ENCODE results near the gene PI4K2B.
A peak's percentile ranks its signal among the peaks of the same experiment; 100 is the strongest.
"Not testable (repeated sequence)": the region's sequence is repeated elsewhere in the genome, so short reads cannot be mapped to it uniquely, and the experiment has no call there.

Gene PI4K2B

GRCh38 chr4:25215511-25215910 lies 18.3 kb upstream of the PI4K2B start:
- no peak for TF ChIP-seq POLR2A (IDR thresholded peaks at IDR 0.05; ENCODE audit: low read depth, low read length)
- no peak for TF ChIP-seq POU2F2 (IDR thresholded peaks at IDR 0.05; ENCODE audit: low read depth, low read length)
- TF ChIP-seq TAF1 (IDR thresholded peaks at IDR 0.05; ENCODE audit: low read depth, low read length), result no peak
- no peak for TF ChIP-seq SPI1 (IDR thresholded peaks at IDR 0.05; ENCODE audit: low read depth, low read length)
- no peak for TF ChIP-seq PAX5 (IDR thresholded peaks at IDR 0.05; ENCODE audit: insufficient read depth, low read length, severe bottlenecking)
- no peak for TF ChIP-seq POLR2AphosphoS5 (IDR thresholded peaks at IDR 0.05; ENCODE audit: low read depth, low read length)
- FAIRE-seq (no peak), DNase-seq (ENCODE audit: insufficient read length, low spot score) (no peak)

- TF ChIP-seq POU2F2 (IDR thresholded peaks at IDR 0.05; ENCODE audit: low read depth, low read length) (no peak), POLR2AphosphoS5 (IDR thresholded peaks at IDR 0.05; ENCODE audit: low read depth, low read length) (no peak), TAF1 (IDR thresholded peaks at IDR 0.05; ENCODE audit: low read depth, low read length) (no peak), PAX5 (IDR thresholded peaks at IDR 0.05; ENCODE audit: insufficient read depth, low read length, severe bottlenecking) (no peak), SPI1 (IDR thresholded peaks at IDR 0.05; ENCODE audit: low read depth, low read length) (no peak), POLR2A (IDR thresholded peaks at IDR 0.05; ENCODE audit: low read depth, low read length) (no peak)
- no peak for DNase-seq (ENCODE audit: insufficient read length, low spot score)
Observed at GRCh38 chr4:25221377-25221776, 12.5 kb upstream of the PI4K2B start.

GRCh38 chr4:25223802-25224375 lies 9.9 kb upstream of the PI4K2B start:
- TF ChIP-seq SPI1 (IDR thresholded peaks at IDR 0.05; ENCODE audit: low read depth, low read length) (no peak), POU2F2 (IDR thresholded peaks at IDR 0.05; ENCODE audit: low read depth, low read length) (no peak), TAF1 (IDR thresholded peaks at IDR 0.05; ENCODE audit: low read depth, low read length) (no peak), POLR2A (IDR thresholded peaks at IDR 0.05; ENCODE audit: low read depth, low read length) (no peak), PAX5 (IDR thresholded peaks at IDR 0.05; ENCODE audit: insufficient read depth, low read length, severe bottlenecking) (no peak), POLR2AphosphoS5 (IDR thresholded peaks at IDR 0.05; ENCODE audit: low read depth, low read length) (no peak)
- FAIRE-seq (no peak), DNase-seq (ENCODE audit: insufficient read length, low spot score) (no peak)

More at GRCh38 chr4:25221377-25221776, 12.5 kb upstream of the PI4K2B start:
- FAIRE-seq, result no peak

- FAIRE-seq (no peak), DNase-seq (ENCODE audit: insufficient read length, low spot score) (no peak)
- TF ChIP-seq POLR2AphosphoS5 (IDR thresholded peaks at IDR 0.05; ENCODE audit: low read depth, low read length) (no peak), POU2F2 (IDR thresholded peaks at IDR 0.05; ENCODE audit: low read depth, low read length) (no peak), PAX5 (IDR thresholded peaks at IDR 0.05; ENCODE audit: insufficient read depth, low read length, severe bottlenecking) (no peak), SPI1 (IDR thresholded peaks at IDR 0.05; ENCODE audit: low read depth, low read length) (no peak), POLR2A (IDR thresholded peaks at IDR 0.05; ENCODE audit: low read depth, low read length) (no peak), TAF1 (IDR thresholded peaks at IDR 0.05; ENCODE audit: low read depth, low read length) (no peak)
Observed at GRCh38 chr4:25229804-25230203, 4.0 kb upstream of the PI4K2B start.

GRCh38 chr4:25233194-25233593 lies 639 bp upstream of the PI4K2B start:
- DNase-seq (ENCODE audit: insufficient read length, low spot score), result no peak
- FAIRE-seq, result no peak
- TF ChIP-seq POLR2AphosphoS5 (IDR thresholded peaks at IDR 0.05; ENCODE audit: low read depth, low read length), result no peak
- TF ChIP-seq SPI1 (IDR thresholded peaks at IDR 0.05; ENCODE audit: low read depth, low read length), result no peak
- TF ChIP-seq POU2F2 (IDR thresholded peaks at IDR 0.05; ENCODE audit: low read depth, low read length), result no peak
- no peak for TF ChIP-seq PAX5 (IDR thresholded peaks at IDR 0.05; ENCODE audit: insufficient read depth, low read length, severe bottlenecking)
- no peak for TF ChIP-seq POLR2A (IDR thresholded peaks at IDR 0.05; ENCODE audit: low read depth, low read length)
- no peak for TF ChIP-seq TAF1 (IDR thresholded peaks at IDR 0.05; ENCODE audit: low read depth, low read length)

GRCh38 chr4:25234390-25235370 lies 847 bp downstream of the PI4K2B start:
- TF ChIP-seq TAF1 (IDR thresholded peaks at IDR 0.05; ENCODE audit: low read depth, low read length), result peak; percentile 43; the same call in 1 of the 2 replicates
- TF ChIP-seq POLR2A (IDR thresholded peaks at IDR 0.05; ENCODE audit: low read depth, low read length), result no peak; the same call in 1 of the 2 replicates
- FAIRE-seq (peak; percentile 85), DNase-seq (ENCODE audit: insufficient read length, low spot score) (no peak)

GRCh38 chr4:25235401-25235800 lies 1.6 kb downstream of the PI4K2B start:
- no peak for DNase-seq (ENCODE audit: insufficient read length, low spot score)
- FAIRE-seq, result peak; percentile 63
- no peak for TF ChIP-seq TAF1 (IDR thresholded peaks at IDR 0.05; ENCODE audit: low read depth, low read length)

- FAIRE-seq; DNase-seq (ENCODE audit: insufficient read length, low spot score): not testable (repeated sequence)
Observed at GRCh38 chr4:25236030-25236429, 2.2 kb downstream of the PI4K2B start.

- DNase-seq (ENCODE audit: insufficient read length, low spot score), result no peak
- no peak for FAIRE-seq
- TF ChIP-seq SPI1 (IDR thresholded peaks at IDR 0.05; ENCODE audit: low read depth, low read length) (no peak), POU2F2 (IDR thresholded peaks at IDR 0.05; ENCODE audit: low read depth, low read length) (no peak), POLR2A (IDR thresholded peaks at IDR 0.05; ENCODE audit: low read depth, low read length) (no peak), TAF1 (IDR thresholded peaks at IDR 0.05; ENCODE audit: low read depth, low read length) (no peak), POLR2AphosphoS5 (IDR thresholded peaks at IDR 0.05; ENCODE audit: low read depth, low read length) (no peak), PAX5 (IDR thresholded peaks at IDR 0.05; ENCODE audit: insufficient read depth, low read length, severe bottlenecking) (no peak)
Observed at GRCh38 chr4:25236971-25237370, 3.1 kb downstream of the PI4K2B start.

- TF ChIP-seq TAF1 (IDR thresholded peaks at IDR 0.05; ENCODE audit: low read depth, low read length) (no peak), POLR2AphosphoS5 (IDR thresholded peaks at IDR 0.05; ENCODE audit: low read depth, low read length) (no peak), POU2F2 (IDR thresholded peaks at IDR 0.05; ENCODE audit: low read depth, low read length) (no peak), POLR2A (IDR thresholded peaks at IDR 0.05; ENCODE audit: low read depth, low read length) (no peak), SPI1 (IDR thresholded peaks at IDR 0.05; ENCODE audit: low read depth, low read length) (no peak), PAX5 (IDR thresholded peaks at IDR 0.05; ENCODE audit: insufficient read depth, low read length, severe bottlenecking) (no peak)
- no peak for DNase-seq (ENCODE audit: insufficient read length, low spot score)
- no peak for FAIRE-seq
Observed at GRCh38 chr4:25238052-25238451, 4.2 kb downstream of the PI4K2B start.

- not testable (repeated sequence) for DNase-seq (ENCODE audit: insufficient read length, low spot score); FAIRE-seq
Observed at GRCh38 chr4:25239528-25239927, 5.7 kb downstream of the PI4K2B start.

GRCh38 chr4:25240754-25241210 lies 6.9 kb downstream of the PI4K2B start:
- not testable (repeated sequence) for DNase-seq (ENCODE audit: insufficient read length, low spot score)
- peak; percentile 9 for FAIRE-seq
